ENCODE data around the gene ADAMTS9. TPM values are rescaled to one million over a fixed set of nuclear protein-coding genes. Genes with fewer than 3 reads are reported as not detected.

ADAMTS9 gene
- total RNA-seq (2022; extraction: Qiagen RNA extraction), result 0.65 to 0.88 TPM (median 0.72 TPM) in 5 replicates

GRCh38 chr3:64687781-64688604 lies at the start of gene ADAMTS9:
TSS of gene ADAMTS9 (minus strand) at chr3:64688000. CDS start at chr3:64687657, 343 bp downstream.

All from A549 treated with Hydrocortisone at 1 μM for 4 hours (cell line).